Lung (tissue), 12 donors: ENCODE measurements around the gene CHMP5. TPM values are rescaled to one million over a fixed set of nuclear protein-coding genes. Genes with fewer than 3 reads are reported as not detected.

Experiments used
- ATAC-seq: fragments of 200-7000 bp; cut with Tn5 transposase; one replicate; pipeline ENCODE4 v1.9.1; 2020; ENCODE audit warnings: moderate number of reproducible peaks; ENCODE audit not compliant: insufficient read depth, low FRiP score
- DNase-seq, 3 donors: peaks; one replicate each; pipeline ENCODE4 v3.0.0-alpha.2; 2013 to 2017
- H3K27ac ChIP-seq, 2 donors: one replicate each; pipeline ENCODE4 v1.5.1; 2013; ENCODE audit warnings: mild to moderate bottlenecking in 2 of 2, moderate library complexity in 2 of 2, control low read depth in 1 of 2, inconsistent platforms in 1 of 2, low read depth in 1 of 2, low read length in 1 of 2
- H3K27me3 ChIP-seq, 3 donors: one replicate each; pipeline ENCODE4 v1.5.1; 2013; ENCODE audit warnings: low read length in 2 of 3; ENCODE audit not compliant: control insufficient read depth in 3 of 3, insufficient read depth in 3 of 3
- H3K36me3 ChIP-seq, 4 donors: one replicate each; pipeline ENCODE4 v1.5.1; 2013; ENCODE audit warnings: low read length in 4 of 4, mild to moderate bottlenecking in 1 of 4, moderate library complexity in 1 of 4; ENCODE audit not compliant: control insufficient read depth in 4 of 4, insufficient read depth in 4 of 4
- H3K4me1 ChIP-seq, 5 donors: one replicate each; pipeline ENCODE4 v1.5.1; 2013; ENCODE audit warnings: low read length in 5 of 5, mild to moderate bottlenecking in 2 of 5, moderate library complexity in 1 of 5; ENCODE audit not compliant: control insufficient read depth in 5 of 5, insufficient read depth in 5 of 5
- H3K4me3 ChIP-seq: one replicate; pipeline ENCODE4 v1.5.1; 2013; ENCODE audit warnings: mild to moderate bottlenecking, control low read depth, moderate library complexity
- H3K9ac ChIP-seq, 2 donors: one replicate each; pipeline ENCODE4 v1.5.1; 2013; ENCODE audit warnings: low read length in 2 of 2, control low read depth in 1 of 2; ENCODE audit not compliant: insufficient read depth in 1 of 2
- H3K9me3 ChIP-seq, 4 donors: one replicate each; pipeline ENCODE4 v1.5.1; 2013; ENCODE audit warnings: low read length in 3 of 4, mild to moderate bottlenecking in 1 of 4, moderate library complexity in 1 of 4; ENCODE audit not compliant: control insufficient read depth in 4 of 4, insufficient read depth in 3 of 4
- CTCF ChIP-seq: IDR thresholded peaks from 2 replicates; pipeline ENCODE4 v1.5.1; 2012; ENCODE audit warnings: mild to moderate bottlenecking; ENCODE audit errors: control extremely low read depth, extremely low read depth
- WGBS, 2 donors: extraction: QIAGEN DNeasy Blood & Tissue Kit; methylation state at CpG; one replicate each; pipeline ENCODE4 v1.1.7; 2013; 5-methylcytosine and 5-hydroxymethylcytosine counted together
- polyA plus RNA-seq, 2 donors: library from polyadenylated mRNA; stranded (reverse); fragments of 200-250 nt; gene quantifications; one replicate each; pipeline ENCODE4 v1.2.1, GENCODE V29; 2013
- total RNA-seq, 2 donors: library from RNA; depleted of rRNA in 1 of 2; stranded (reverse); fragments of >200 nt in 1 of 2; gene quantifications; one replicate each; pipeline ENCODE4 v1.2.1, GENCODE V29; 2014 to 2021
- donor health status: control.
- donor health status: control.
- donor health status: Bipolar disorder and iron deficiency.
- donor health status: healthy.
- donor health status: DM: yes; HTN: yes; CAD: no.

The CHMP5 gene
- total and polyA plus RNA-seq, 4 donors, result 52.3 to 87.5 (median 62.2) TPM

GRCh38 chr9:33222031-33222430 lies 42.8 kb upstream of the CHMP5 start:
- WGBS, 2 donors, result 66 to 80% methylated on average over 3 of the region's 3 CpGs
- Histone ChIP-seq H3K4me3 (no peak overlapping the region), H3K27ac (no peak overlapping the region), H3K27me3 (no peaks in the 10 kb centered on the region), H3K9ac (no peak overlapping the region), H3K9me3 (no peaks in the 10 kb centered on the region), H3K36me3 (no peaks in the 10 kb centered on the region), H3K4me1 (no peaks in the 10 kb centered on the region)
- no peak for TF ChIP-seq CTCF
- ATAC-seq (no peak), DNase-seq (no peak)

- Histone ChIP-seq H3K27ac (no peak overlapping the region), H3K4me3 (no peak overlapping the region), H3K27me3 (no peaks in the 10 kb centered on the region), H3K9me3 (no peaks in the 10 kb centered on the region), H3K4me1 (no peaks in the 10 kb centered on the region), H3K9ac (no peak overlapping the region), H3K36me3 (no peaks in the 10 kb centered on the region)
- WGBS, 2 donors, result 69 to 79% methylated on average over 1 of the region's 1 CpG
- ATAC-seq (no peak), DNase-seq (no peak)
- no peak for TF ChIP-seq CTCF
Observed at GRCh38 chr9:33223696-33224095, 41.2 kb upstream of the CHMP5 start.

GRCh38 chr9:33225319-33226147 lies 39.3 kb upstream of the CHMP5 start:
- no peaks in the 10 kb centered on the region for H3K27me3 ChIP-seq
- no peak overlapping the region for H3K27ac ChIP-seq
- 14 to 22% methylated on average over 6 of the region's 6 CpGs for WGBS, 2 donors
- H3K9ac ChIP-seq, result peak overlapping the region in 1 of 2 donors; percentile 15
- DNase-seq, result peak; percentile 77 to 90 (median 88)
- H3K4me3 ChIP-seq, result no peak overlapping the region
- TF ChIP-seq CTCF, result peak; percentile 78
- no peak for ATAC-seq
- H3K4me1 ChIP-seq, result no peaks in the 10 kb centered on the region
- no peaks in the 10 kb centered on the region for H3K9me3 ChIP-seq
- H3K36me3 ChIP-seq, result no peaks in the 10 kb centered on the region
